ENCODE results near the gene DCBLD1.
"Not testable (repeated sequence)": the region's sequence is repeated elsewhere in the genome, so short reads cannot be mapped to it uniquely, and the experiment has no call there.

Gene DCBLD1

DNA sequence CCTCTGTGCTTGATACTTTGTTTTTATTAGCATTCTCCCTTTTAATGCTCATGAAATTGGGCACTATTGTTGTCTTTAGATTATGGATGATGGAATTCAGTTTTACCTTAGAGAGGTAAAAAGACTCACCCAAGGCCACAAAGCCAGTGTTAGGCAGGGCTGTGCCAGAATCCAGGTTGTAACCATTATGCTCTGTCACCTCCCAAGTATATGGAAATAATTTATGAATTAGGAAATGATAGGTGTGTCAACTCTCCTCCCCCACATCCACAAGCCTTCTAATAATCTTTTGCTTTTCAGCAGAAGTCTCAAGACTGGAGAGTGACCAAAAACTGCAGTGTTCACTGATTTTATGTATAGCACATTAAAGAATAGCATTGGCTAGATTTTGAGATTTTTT lies 13.0 kb downstream of the DCBLD1 start:
- DNase-seq: no peak
- intact Hi-C loops (cut with DNase I): no loop called here

DNA sequence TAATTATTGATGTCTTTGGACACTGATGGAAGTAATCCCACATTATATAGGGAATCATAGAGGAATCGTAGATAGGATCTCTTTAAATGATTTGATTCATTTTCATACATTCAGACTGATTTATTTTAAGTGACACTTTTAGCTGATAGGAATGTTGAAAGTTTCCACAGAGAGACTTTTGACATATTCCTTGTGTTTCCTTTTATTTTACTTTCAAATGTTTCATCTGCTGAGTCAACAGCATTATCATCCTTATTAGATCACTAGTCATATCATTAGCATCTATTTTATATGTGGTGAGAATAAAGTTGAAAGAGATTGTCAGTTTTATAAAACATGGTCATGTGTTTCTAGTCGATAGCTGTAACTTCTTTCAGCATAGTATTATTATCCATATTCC lies 13.4 kb downstream of the DCBLD1 start:
- DNase-seq: no peak
- intact Hi-C loops (cut with DNase I): no loop called here

DNA sequence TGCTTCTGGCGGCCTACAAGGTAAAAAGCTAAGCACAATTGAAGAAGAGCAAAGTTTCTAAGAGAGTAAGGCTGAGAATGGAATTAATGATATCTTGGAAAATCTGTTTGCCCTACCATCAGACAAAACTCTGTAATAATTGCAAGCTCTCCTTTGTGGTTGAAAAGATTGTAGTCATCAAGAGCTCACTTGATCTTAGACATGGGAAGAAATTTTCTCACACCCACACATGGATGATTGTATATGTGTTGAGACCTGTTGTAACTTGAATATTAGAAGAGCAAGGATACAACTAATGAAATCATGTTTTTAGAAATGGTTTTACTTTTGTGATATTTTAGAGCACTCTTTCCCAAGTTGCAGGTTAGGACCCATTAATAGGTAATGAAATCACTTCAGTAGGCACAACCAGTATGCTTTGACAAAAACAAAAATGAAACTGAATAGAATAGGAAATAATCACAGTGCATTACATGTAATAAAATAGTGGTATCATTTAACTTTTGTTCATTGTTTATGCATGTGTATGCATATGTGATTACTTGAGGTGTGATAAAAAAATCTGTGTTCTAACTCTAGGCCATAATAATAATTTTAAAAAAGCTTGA lies 14.0 kb downstream of the DCBLD1 start:
- intact Hi-C loops (cut with DNase I): no loop called here
- no peak for DNase-seq

DNA sequence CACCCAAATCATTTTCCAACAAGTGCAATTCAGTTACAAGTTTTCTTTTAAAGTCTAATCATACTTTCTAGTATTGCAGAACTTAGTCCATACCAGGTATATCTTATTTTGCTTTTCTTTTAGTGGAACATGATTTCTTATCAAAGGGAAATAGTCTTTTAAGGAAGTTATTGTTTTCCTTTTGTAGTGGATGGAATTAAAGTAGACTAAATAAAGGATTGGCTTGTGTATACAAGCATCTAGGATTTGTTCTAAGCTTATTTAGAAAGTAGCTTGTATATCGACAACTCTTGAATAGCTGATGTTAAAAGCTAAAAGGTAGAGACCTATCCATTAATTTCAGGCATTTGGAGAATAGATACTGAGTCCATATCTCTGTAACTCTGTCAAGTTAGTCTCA lies 14.8 kb downstream of the DCBLD1 start:
- no peak for DNase-seq
- intact Hi-C loops (cut with DNase I): no loop called here

DNA sequence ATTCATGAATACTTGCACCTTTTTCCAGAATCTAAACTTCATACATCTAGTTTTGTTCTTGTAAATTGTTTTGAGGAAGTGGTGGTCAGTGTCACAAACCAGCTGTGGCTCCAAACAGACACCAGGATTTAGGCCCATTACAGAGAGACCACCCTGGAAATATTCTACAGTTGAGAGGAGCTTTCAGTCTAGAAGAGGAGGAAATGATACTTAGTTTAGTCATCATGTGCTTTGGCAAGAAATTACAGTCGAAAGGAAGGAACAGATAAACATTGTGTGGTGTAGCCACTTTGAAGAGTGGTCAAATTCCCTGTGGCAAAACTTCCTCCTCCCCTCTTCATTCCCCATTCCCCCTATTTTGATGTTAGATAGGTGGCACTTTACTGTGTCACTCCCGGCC lies 15.7 kb downstream of the DCBLD1 start:
- intact Hi-C loops (cut with DNase I): no loop called here
- DNase-seq: no peak

DNA sequence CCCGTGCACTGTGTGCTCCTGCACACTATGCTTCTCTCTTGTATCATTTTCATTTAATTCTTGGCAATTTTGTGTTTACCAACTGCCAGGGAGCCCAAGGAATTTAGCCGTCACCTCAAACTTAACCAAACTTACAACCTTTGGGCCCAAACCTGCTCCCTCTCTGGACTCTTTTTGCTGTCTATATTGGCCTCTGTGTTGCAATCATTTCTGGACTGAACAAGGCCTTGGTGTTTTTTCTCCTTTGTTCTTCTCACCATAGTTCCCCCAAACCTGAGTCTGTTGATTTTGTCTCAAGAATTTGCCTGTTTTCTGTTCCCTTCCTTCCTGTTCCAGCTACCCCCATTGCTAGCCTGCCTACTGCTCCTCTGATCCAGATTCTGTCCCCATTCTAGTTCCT lies 19.2 kb downstream of the DCBLD1 start:
- intact Hi-C loops (cut with DNase I): no loop called here
- no peak for DNase-seq

DNA sequence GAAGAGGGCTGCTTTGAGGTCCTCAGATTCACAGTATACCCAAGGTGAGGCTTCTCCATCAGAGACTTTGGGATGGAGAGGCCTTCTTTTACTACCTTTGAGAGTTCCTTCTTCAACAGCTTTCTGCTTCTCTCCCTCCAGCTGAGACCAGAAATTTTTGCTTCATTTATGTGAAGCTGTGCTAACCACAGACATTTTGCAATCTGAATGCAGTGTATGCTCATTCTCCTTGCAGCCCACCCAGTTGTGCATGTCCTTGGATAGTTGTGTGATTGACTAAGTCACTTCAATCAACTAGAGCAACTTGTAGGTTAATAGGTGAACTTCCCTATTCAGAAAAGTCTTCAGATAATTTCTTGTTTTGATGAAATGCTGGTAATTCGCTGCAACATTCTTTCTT lies 20.1 kb downstream of the DCBLD1 start:
- DNase-seq: no peak
- intact Hi-C loops (cut with DNase I): no loop called here

DNA sequence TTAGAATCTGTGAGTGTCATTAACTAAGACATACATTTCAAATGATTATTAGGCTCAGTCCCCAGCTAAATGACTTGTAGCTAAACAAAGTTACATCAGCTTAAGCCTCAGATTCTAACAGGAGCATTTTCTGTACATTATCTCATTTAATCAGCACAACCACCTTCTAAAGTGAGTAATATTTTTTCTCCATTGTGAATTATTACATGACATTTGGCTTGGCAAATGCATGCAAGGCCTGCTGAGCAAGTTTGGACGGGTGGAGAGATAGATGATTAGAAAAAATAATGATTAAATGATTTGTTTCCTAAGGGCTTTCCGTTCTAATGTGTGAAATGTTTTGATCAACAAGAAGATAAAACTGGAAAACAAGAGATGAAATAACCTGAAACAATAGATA lies 20.7 kb downstream of the DCBLD1 start:
- intact Hi-C loops (cut with DNase I): no loop called here
- DNase-seq: no peak

DNA sequence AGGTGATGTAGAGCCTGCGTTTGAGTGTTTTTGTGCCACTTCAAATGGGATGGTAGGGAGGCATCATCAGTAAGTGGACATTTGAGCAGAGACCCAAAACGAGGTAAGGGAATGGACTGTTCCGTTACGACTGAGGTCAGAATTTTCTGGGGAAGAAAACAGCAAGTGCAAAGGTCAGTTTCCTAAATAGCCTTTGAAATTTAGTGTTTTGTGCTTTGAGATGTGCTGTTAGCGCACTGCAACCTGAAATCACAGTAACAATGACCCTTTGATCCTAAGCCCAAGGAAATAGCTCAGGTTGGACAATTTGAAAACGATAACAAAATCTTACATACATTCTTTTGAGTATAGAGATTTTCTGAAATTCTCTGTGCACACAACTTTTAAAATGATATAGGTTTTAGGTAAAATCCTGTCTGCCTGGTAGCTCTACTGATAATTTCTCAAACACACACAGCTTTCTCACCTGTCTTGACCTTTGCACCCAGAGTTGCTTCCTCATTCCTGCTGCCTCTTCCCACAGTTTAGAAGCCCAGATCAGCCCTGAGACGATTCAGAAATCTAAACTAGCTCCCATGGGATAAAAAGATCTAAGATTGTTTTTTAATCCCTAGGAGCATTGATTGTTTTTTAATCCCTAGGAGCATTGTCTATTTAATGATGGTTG lies 22.1 kb downstream of the DCBLD1 start:
- DNase-seq: no peak
- intact Hi-C loops (cut with DNase I): no loop called here

DNA sequence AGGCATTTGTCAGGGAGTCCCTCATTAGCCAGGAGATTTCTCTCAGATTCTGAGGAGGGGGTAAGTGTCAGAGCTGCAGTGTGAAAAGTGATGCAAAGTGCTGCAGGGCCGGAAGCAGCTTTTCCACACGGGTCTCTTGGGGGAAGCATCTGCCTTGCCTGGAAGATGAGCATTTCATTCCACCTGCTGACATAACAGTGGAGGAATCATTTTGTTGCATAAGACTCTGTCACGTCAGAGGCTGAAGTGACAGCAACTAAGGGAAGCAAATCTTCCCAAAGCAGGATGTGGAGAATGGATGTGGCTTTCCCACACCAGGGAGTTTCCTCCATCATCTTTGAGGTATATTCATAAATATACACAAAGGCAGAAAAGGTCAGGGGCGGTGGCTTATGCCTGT lies 22.8 kb downstream of the DCBLD1 start:
- DNase-seq: no peak
- intact Hi-C loops (cut with DNase I): no loop called here

DNA sequence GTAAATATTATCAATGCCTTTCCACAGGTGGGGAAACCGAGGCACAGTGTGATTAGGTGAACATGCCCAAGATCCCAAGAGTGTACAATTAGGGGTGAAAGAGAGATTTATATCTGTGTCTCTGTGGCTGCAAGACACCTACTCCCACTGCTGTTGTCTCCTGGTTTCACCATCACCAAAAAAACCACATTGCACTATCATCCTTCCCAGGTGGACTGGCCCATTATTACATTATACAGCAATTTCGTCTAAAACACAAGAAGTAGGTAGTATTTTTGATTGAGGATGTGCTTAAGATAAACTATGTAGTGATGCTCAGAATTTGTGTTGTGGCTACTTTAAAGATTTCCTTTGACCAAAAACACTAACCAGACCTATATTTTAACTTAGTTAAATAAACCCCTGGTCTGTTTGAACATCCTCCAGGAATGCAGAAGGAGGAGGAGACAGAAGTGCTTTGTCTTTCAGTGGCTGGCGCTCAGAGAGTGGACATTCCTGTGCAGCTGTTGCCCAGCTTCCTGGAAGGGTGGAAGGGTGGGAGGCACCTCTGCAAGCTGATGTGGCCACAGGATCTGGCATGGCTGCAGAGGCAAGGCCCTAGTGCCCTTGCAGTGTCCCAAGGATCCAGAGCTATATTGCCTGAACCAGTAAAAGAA lies 23.8 kb downstream of the DCBLD1 start:
- intact Hi-C loops (cut with DNase I): no loop called here
- DNase-seq: peak in 1 of 10 donors; percentile 48

DNA sequence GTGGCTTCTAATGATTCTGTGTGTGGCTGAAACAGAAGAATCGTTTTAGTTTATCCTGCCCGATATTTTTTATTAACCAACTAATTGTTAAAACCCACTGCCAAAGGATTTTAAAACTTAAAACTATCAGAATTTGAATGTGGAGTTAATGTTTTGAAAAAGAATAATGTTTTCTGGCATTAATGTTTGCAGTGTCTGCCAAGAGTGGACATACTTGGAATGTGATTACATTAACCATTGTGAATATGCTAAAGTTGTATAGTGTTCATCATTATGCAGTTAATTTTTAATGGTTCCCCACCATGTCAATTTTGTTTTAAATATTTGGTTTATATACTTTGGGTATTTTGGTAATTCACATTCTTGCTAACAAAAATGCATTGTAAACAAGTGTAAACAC lies 24.4 kb downstream of the DCBLD1 start:
- DNase-seq: no peak
- intact Hi-C loops (cut with DNase I): no loop called here

DNA sequence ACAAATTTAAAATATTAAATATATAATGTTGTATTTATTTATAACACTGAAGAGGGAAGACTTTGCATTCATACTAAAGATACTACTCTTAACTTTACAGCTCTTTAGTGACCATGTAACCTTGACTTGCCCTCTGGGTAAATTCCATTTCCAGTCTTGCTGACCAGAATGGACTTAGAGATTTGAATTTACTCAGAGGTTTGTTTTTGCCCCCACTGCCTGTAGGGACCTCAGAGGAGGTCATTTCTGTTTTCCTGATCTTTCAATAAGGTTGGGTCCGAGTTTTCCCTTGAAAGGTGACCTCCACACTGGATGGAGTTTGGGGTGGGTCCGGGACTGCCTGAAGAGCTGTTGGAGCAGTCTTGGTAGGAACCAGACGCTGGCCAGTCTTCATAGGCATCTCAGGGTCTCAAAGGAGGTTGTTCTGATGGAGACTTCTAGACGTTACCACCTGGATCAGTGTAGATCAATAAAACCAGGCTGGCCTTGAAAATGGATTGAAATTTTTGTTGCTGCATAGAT lies 26.0 kb downstream of the DCBLD1 start:
- intact Hi-C loops (cut with DNase I): no loop called here
- peak in 1 of 10 donors; percentile 72 for DNase-seq

DNA sequence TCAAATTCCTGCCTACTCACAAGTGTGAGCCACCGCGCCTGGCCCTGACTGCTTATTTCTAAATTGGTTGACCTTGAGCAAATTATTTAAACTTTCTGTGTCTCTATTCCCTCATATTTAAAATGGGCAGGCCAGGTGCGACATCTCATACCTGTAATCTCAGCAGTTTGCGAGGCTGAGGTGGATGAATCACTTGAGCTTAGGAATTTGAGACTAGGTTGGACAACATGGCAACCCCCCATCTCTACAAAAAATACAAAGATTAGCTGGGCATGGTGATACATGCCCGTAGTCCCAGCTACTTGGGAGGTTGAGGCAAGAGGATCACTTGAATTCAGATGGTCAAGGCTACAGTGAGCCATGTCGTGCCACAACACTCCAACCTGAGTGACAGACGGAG lies 26.5 kb downstream of the DCBLD1 start:
- intact Hi-C loops (cut with DNase I): no loop called here
- DNase-seq: peak in 1 of 10 donors; percentile 56

DNA sequence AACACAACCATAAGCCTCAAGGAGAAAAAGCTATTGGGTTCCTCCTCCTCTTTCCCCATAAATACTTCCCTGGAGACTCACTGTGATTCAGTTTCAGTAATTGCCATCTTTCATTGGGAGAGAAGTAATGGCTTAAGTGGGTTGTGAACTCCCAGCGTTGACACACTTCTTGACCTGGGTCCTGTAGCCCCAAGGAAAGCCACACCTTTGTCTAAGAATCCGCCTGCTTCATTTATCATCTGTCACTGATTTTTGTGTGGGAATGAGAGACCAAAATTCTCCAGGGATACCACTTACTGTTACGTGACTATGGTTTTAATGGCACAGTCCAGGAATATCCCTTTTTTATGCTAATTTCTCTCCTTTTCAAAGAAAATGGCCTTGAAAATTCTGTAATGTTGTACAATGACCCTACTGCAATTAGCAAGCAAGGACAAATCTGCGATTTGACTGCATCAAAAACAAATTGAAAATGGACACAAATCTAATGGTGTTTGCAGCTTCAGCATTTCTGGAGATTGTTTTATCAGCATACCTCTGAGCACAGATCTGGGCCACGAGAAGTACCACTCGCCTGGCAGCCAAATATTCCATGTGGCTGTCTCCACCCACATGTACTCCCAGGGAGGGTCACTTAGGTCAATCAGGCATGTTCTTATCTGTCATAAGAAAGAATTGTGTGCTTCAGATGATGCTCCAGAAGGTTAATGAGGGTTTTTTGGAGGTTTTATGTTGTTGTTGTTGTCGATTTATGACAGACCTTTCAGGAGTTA lies 29.8 kb downstream of the DCBLD1 start:
- intact Hi-C loops (cut with DNase I): no loop called here
- DNase-seq: no peak

DNA sequence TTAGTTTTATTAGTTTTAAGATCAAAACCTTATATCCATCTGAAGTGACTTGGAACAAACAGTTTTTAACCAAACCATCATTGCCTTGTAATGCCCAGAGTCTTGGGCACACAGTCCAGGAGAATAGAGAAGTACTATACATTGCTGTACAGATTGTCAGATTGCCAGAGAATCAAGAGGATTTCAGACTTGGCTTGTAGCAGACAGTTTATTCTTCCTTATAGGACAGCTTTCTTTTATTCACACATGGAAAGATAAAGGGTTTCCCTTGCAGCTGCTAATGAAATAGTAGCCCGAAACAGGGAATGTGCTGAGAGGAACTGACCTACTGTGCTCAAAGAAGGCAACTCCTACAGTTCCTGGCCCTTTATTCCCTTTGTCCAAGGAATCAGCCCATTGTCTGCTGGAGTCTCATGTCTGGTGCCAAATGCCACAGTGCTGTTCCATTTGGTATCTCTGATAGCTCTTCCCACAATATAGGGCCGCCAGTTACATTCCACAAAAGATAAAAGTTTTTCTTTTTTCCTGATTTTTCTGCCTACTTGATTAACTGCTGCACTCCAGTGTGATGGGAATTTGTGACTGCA lies 30.6 kb downstream of the DCBLD1 start:
- intact Hi-C loops (cut with DNase I): no loop called here
- DNase-seq: no peak

DNA sequence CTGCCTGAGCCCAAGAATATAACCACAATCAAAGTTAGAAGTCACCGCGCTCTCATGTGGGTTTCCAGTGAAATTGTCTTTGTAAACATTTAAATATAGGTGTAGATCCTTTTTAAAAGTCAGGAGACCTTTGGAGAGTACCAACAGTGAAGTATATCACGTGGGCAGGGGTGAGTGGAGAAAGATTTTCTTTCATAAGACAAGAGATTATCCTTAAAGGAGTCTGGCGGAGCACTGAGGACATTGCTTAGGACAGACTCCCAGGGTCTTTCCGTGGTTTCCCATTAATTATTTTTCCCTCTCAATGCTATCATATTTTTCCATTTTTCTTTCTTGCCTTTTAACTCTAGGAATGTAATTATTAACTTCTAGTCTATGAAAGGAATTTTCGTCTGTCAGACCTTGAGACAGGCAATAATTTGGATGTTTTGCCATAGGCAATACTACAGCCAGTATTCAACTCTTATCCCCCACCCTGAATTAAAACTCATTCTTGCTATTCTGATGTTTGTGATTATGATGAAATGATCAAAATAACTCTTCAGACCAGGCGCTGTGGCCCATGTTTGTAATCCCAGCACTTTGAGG lies 31.4 kb downstream of the DCBLD1 start:
- DNase-seq: no peak
- intact Hi-C loops (cut with DNase I): no loop called here

DNA sequence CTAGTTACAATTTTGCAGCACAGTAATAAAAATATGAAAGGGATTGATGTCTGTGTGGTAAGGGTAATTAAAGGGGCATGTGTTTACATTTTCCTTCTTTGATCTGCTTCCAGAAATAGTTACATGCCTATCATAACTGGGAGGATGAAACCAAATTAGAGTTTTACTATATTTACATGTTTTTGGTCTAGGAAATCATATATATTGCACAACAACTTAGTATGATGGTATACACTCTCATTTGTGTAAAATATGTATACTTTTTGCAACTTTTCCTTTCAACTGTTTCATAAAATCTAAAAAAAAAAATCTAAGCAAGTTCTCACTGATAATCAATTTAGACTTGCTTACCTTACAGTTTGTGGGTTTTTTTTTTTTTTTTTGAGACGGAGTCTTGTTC lies 32.2 kb downstream of the DCBLD1 start:
- intact Hi-C loops (cut with DNase I): no loop called here
- DNase-seq: no peak

DNA sequence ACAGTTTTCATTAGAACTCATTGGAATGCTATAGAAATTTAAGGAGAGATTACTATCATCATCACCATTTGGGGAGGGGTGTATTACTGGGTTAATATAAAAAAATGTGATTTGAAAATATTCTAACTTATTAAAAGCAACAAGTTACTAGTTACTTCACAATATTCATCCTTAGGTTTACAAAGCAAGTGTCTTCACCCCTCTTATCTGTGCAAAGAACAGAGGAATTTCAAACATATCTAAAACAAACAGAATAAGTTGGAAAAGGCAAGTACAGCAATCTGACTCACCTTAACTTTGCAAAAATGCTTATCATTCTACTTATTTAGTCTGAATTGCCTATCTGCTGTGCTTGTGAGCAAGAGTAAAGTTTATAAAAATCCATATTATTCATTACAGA lies 32.9 kb downstream of the DCBLD1 start:
- intact Hi-C loops (cut with DNase I): no loop called here

DNA sequence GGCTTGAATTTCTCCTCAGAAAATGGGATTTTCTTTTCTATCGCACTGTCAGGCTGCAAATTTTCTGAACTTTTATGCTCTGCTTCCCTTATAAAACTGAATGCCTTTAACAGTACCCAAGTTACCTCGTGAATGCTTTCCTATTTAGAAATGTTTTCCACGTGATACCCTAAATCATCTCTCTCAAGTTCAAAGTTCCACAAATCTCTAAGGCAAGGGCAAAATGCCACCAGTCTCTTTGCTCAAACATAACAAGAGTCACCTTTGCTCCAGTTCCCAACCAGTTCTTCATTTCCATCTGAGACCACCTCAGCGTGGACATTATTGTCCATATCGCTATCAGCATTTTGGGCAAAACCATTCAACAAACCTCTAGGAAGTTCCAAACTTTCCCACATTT lies 35.5 kb downstream of the DCBLD1 start:
- intact Hi-C loops (cut with DNase I); DNase-seq: not testable (repeated sequence)

More for the DNA sequence above, 32.9 kb downstream of the DCBLD1 start:
- no peak for DNase-seq
